ENCODE results near the gene SERPINH1. TPM values are rescaled to one million over a fixed set of nuclear protein-coding genes. Genes with fewer than 3 reads are reported as not detected.
A peak's percentile ranks its signal among the peaks of the same experiment; 100 is the strongest.

SERPINH1 gene
- total and polyA plus RNA-seq, 2 donors (not counting 1 experiment from before 2014, with no cell fraction given) = 3.0 to 5.7 TPM

- peaks cover 0 to 4% (median 2%) of the 10 kb centered on the region in 4 experiments for H3K27me3 ChIP-seq (replicated peaks in 1 of 4; ENCODE audit: control extremely low read depth in 1 of 4, control insufficient read depth in 3 of 4, insufficient read depth in 4 of 4, low read length in 3 of 4)
- 77% methylated on average over 4 of the region's 4 CpGs for WGBS (ENCODE audit: insufficient coverage)
- H3K79me2 ChIP-seq (ENCODE audit: control insufficient read depth, insufficient read depth, low read length) = no peaks in the 10 kb centered on the region
- no peak overlapping the region for H3K4me2 ChIP-seq (replicated peaks; ENCODE audit: low read depth, low read length, poor library complexity, severe bottlenecking)
- no peak overlapping the region for H3K4me3 ChIP-seq (ENCODE audit: control extremely low read depth in 1 of 5, extremely low read depth in 1 of 5, insufficient read depth in 1 of 5, low read depth in 2 of 5, low read length in 4 of 5)
- Mint-ChIP-seq H3K27me3 (peaks cover 10% of the 10 kb centered on the region), H3K4me1 (peaks cover 28% of the 10 kb centered on the region), H3K27ac (no peak overlapping the region), H3K9me3 (ENCODE audit: insufficient read depth) (no peaks in the 10 kb centered on the region), H3K4me3 (no peak overlapping the region)
- POLR2A ChIA-PET = interaction anchor here (1.2 kb wide), 1 partner anchor 87 kb away, joined by 7 read pairs; no protein-coding TSS in a partner anchor
- peaks cover 4 to 17% of the 10 kb centered on the region in 2 donors for H3K4me1 ChIP-seq (ENCODE audit: control insufficient read depth in 2 of 2, insufficient read depth in 2 of 2, low read length in 2 of 2)
- no peak overlapping the region for H2AFZ ChIP-seq (ENCODE audit: insufficient read depth, low read depth, low read length, poor library complexity, severe bottlenecking)
- H4K20me1 ChIP-seq (ENCODE audit: control insufficient read depth, insufficient read depth, low read length, poor library complexity, severe bottlenecking) = no peaks in the 10 kb centered on the region
- no peak overlapping the region for H3K9ac ChIP-seq (ENCODE audit: low read length)
- H3K27ac ChIP-seq (ENCODE audit: low read length in 2 of 2) = no peak overlapping the region
- intact Hi-C loops (cut with micrococcal nuclease) = no loop called here
- no peaks in the 10 kb centered on the region for H3K36me3 ChIP-seq (replicated peaks in 1 of 2; ENCODE audit: control extremely low read depth in 1 of 2, control insufficient read depth in 1 of 2, extremely low read depth in 1 of 2, insufficient read depth in 2 of 2, low read length in 1 of 2)
- ATAC-seq (ENCODE audit: low read depth) (no peak), DNase-seq (no peak)
- peaks cover 0 to under 1% (median 0%) of the 10 kb centered on the region in 3 donors for H3K9me3 ChIP-seq (ENCODE audit: control extremely low read depth in 1 of 3, control insufficient read depth in 2 of 3, insufficient read depth in 1 of 3, low read length in 2 of 3)
- TF ChIP-seq, protein P1, sequence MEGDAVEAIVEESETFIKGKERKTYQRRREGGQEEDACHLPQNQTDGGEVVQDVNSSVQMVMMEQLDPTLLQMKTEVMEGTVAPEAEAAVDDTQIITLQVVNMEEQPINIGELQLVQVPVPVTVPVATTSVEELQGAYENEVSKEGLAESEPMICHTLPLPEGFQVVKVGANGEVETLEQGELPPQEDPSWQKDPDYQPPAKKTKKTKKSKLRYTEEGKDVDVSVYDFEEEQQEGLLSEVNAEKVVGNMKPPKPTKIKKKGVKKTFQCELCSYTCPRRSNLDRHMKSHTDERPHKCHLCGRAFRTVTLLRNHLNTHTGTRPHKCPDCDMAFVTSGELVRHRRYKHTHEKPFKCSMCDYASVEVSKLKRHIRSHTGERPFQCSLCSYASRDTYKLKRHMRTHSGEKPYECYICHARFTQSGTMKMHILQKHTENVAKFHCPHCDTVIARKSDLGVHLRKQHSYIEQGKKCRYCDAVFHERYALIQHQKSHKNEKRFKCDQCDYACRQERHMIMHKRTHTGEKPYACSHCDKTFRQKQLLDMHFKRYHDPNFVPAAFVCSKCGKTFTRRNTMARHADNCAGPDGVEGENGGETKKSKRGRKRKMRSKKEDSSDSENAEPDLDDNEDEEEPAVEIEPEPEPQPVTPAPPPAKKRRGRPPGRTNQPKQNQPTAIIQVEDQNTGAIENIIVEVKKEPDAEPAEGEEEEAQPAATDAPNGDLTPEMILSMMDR (IDR thresholded peaks at IDR 0.05) = no peak
- no peak for TF ChIP-seq EZH2 (IDR thresholded peaks at IDR 0.05; ENCODE audit: borderline replicate concordance, insufficient read depth, low read depth, low read length, poor library complexity, severe bottlenecking)
- CTCF ChIA-PET = interaction anchor here (0.6 to 9.0 kb wide), 22 partner anchors 10 to 251 kb away, joined by 3 to 284 read pairs (median 5); no protein-coding TSS in a partner anchor
These were observed 30.7 kb upstream of the SERPINH1 start for GRCh38 chr11:75531325-75531724.

GRCh38 chr11:75532200-75533048 is 29.6 kb upstream of the SERPINH1 start:
- Histone ChIP-seq H4K20me1 (ENCODE audit: control insufficient read depth, insufficient read depth, low read length, poor library complexity, severe bottlenecking) (no peaks in the 10 kb centered on the region), H3K4me2 (replicated peaks; ENCODE audit: low read depth, low read length, poor library complexity, severe bottlenecking) (peak overlapping the region; percentile 40), H3K9ac (ENCODE audit: low read length) (no peak overlapping the region), H3K9me3 (ENCODE audit: control extremely low read depth in 1 of 3, control insufficient read depth in 2 of 3, insufficient read depth in 1 of 3, low read length in 2 of 3) (peaks cover 0 to 2% (median 0%) of the 10 kb centered on the region in 3 donors), H3K4me3 (ENCODE audit: control extremely low read depth in 1 of 5, extremely low read depth in 1 of 5, insufficient read depth in 1 of 5, low read depth in 2 of 5, low read length in 4 of 5) (no peak overlapping the region), H3K27me3 (replicated peaks in 1 of 4; ENCODE audit: control extremely low read depth in 1 of 4, control insufficient read depth in 3 of 4, insufficient read depth in 4 of 4, low read length in 3 of 4) (peaks cover 0 to 5% (median 3%) of the 10 kb centered on the region in 4 experiments), H2AFZ (ENCODE audit: insufficient read depth, low read depth, low read length, poor library complexity, severe bottlenecking) (peak overlapping the region; percentile 44), H3K4me1 (ENCODE audit: control insufficient read depth in 2 of 2, insufficient read depth in 2 of 2, low read length in 2 of 2) (peaks cover 12 to 24% of the 10 kb centered on the region in 2 donors), H3K79me2 (ENCODE audit: control insufficient read depth, insufficient read depth, low read length) (no peaks in the 10 kb centered on the region), H3K36me3 (replicated peaks in 1 of 2; ENCODE audit: control extremely low read depth in 1 of 2, control insufficient read depth in 1 of 2, extremely low read depth in 1 of 2, insufficient read depth in 2 of 2, low read length in 1 of 2) (no peaks in the 10 kb centered on the region), H3K27ac (ENCODE audit: low read length in 2 of 2) (no peak overlapping the region)
- Mint-ChIP-seq H3K4me1 (peaks cover 36% of the 10 kb centered on the region), H3K27me3 (peaks cover 15% of the 10 kb centered on the region), H3K9me3 (ENCODE audit: insufficient read depth) (no peaks in the 10 kb centered on the region), H3K4me3 (no peak overlapping the region), H3K27ac (peak overlapping the region; percentile 0)
- intact Hi-C loops (cut with micrococcal nuclease) = loop anchor here (1.0 kb wide), 2 partner anchors 124 to 144 kb away; no protein-coding TSS in a partner anchor
- TF ChIP-seq, protein P1 (IDR thresholded peaks at IDR 0.05) = peak; percentile 92
- no peak for TF ChIP-seq EZH2 (IDR thresholded peaks at IDR 0.05; ENCODE audit: borderline replicate concordance, insufficient read depth, low read depth, low read length, poor library complexity, severe bottlenecking)
- CTCF ChIA-PET = interaction anchor here (0.6 to 9.0 kb wide), 31 partner anchors 10 to 252 kb away, joined by 3 to 284 read pairs (median 4); no protein-coding TSS in a partner anchor
- POLR2A ChIA-PET = no interaction called here
- ATAC-seq (ENCODE audit: low read depth) (peak; percentile 72), DNase-seq (peak; percentile 84)
- WGBS (ENCODE audit: insufficient coverage) = 42% methylated on average over 4 of the region's 7 CpGs
